GM19324 (cell line): Measurements from ENCODE around the gene ZCCHC14.
"Not testable (repeated sequence)": the region's sequence is repeated elsewhere in the genome, so short reads cannot be mapped to it uniquely, and the experiment has no call there.

Experiments used
- ATAC-seq: cut with Tn5 transposase; IDR thresholded peaks from one replicate; pipeline ENCODE4 v1.9.1; 2021; ENCODE audit warnings: mild to moderate bottlenecking, moderate library complexity; ENCODE audit not compliant: unreplicated experiment, low FRiP score

The ZCCHC14 gene

DNA sequence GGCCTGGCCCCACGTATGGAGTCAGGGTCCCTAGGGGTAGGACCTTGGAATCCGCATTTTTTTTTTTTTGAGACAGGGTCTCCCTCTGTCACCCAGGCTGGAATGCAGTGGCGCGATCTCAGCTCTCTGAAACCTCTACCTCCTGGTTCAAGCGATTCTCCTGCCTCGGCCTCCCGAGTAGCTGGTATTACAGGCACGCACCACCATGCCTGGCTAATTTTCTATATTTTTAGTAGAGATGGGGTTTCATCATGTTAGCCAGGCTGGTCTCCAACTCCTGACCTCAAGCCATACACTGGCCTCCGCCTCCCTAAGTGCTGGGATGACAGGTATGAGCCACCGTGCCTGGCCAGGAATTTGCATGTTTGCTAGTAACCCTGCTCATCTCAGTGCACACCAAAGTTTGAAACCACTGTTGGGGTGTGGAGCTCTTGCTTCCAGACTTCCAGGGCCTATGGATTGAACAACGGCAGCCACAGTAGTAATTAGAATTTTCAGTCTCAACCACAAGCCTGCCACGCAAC, 5.0 kb upstream of the ZCCHC14 start:
- not testable (repeated sequence) for ATAC-seq

DNA sequence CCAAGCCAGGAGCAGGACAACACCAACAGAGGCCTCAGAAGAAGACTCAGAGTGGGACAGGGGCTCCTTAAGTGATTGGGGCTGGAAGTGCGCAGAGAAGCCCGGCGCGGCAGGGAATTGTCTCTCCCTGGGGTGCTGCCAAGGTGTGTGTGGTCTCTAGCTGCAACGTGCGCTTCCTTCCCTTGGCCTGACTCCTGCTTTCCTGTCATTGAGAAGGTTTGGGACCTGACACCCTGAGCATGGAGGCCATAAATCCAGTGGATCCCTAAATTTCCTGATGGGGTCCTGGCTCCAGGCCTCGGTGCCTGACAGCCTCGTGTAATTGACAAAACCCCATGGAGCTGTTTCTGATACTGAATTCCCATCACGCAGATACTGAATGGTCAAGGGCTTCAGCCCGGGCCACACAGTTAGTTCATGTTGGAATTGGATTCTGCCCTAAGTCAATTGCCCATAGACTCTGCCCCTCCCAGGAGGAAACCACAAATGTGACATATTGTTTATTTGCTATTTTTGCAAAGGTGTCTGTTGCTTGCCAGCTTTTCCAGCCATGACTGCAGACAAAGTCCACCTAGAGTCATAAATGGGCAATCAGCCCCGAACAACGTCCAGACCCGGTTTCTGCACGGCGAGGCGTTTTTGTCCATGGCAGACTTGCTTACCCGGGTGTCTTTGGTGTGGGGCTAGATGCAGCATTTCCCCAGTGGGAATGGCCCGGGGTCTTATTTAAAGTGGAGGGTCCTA, 4.4 kb upstream of the ZCCHC14 start:
- ATAC-seq = not testable (repeated sequence)

GRCh38 chr16:87496447-87496801, 3.6 kb upstream of the ZCCHC14 start:
- ATAC-seq = no peak

DNA sequence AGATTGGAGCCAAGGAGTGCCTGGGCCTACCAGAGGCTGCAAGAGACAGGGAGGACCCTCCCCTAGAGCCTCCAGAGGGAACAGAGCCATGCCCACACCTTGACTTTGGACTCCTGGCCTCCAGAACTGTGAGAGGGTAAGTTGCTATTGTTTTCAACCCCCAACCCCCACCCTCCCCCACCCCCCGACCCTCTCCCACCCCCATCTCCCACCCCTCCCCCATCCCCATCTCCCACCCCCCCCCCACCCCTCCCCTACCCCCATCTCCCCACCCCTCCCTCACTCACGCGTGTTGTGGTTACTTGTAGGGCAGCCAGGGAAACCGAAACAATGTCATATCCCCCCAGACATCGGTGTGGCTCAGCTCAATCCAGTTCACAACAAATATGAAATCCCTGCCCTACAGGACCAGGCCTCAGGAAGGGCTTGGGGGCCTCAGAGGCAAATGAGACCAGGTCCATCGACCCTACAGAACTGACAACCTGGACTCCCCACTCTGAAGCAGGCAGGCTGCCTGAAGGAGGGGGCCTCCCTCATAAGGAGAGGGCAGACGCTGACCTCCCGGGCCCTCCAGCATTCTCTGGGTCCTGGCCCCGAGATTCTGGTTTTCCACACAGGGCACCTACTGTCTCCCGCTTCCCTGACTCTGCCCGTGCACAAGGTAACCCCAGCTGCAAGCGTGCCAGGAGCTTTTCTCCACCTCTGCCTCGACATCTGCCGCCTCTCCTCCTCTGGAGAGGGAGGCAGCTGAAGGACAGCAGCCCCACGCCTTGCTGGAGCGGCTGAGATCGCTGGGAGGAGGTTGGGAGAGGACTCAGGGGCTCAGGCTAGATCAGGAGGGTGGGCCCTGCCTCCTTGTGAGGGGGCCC, 3.0 kb upstream of the ZCCHC14 start:
- no peak for ATAC-seq

GRCh38 chr16:87493608-87494280, 920 bp upstream of the ZCCHC14 start:
- no peak for ATAC-seq

DNA sequence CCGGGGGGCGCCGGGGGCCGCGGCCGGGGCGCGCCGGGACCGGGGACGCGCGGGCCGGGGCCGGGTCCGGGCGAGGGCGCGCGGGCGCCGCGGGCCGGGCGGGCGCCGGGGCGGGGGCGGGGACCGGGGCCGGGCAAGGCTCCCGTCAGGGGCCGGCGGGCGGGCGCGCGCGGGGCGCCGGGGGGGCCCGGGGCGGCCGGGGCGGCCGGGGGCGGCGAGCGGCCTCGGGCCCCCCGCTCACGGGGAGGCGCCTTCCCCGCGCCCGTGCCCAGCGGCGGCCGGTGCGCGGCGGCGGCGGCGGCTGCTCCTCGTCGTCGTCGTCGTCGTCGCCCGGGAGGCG, 563 bp downstream of the ZCCHC14 start:
- ATAC-seq = peak; percentile 12

DNA sequence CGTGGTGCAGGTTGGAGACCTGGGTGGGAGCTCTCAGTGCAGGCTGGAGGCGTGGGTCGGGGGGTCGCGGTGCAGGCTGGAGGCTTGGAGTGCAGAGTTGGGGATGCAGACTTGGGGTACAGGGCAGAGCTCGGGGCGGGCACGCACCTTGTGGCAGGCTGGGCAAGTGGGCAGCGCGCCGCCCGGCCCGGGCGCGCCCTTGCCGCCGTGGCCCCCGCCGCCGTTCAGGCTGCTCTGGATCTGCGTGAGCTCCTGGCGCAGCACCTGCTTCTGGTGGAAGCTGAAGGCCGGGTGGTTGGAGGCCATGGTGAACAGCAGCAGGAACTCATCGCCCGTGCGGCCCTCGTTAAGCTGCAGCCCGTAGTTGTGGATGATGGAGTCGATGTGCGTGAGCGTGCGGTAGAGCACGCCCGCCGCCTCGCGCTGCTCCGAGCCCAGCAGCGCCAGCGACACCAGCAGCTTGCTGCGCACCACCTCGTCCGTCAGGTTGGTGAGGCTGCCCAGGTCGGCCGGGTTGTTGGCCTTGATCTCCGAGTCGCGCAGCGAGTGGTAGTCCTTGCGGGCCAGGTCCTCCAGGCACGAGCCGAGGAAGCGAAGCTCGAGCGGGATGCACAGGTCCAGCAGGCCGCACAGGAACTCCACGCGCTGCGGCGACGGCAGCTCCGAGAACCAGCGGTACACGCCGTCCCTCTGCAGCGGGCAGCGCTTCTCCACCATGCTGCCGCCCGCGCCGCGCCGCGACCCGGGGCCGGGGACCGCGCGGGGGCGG, 1.1 kb downstream of the ZCCHC14 start:
- ATAC-seq = no peak

GRCh38 chr16:87490799-87491521, 1.9 kb downstream of the ZCCHC14 start:
- ATAC-seq = not testable (repeated sequence)

DNA sequence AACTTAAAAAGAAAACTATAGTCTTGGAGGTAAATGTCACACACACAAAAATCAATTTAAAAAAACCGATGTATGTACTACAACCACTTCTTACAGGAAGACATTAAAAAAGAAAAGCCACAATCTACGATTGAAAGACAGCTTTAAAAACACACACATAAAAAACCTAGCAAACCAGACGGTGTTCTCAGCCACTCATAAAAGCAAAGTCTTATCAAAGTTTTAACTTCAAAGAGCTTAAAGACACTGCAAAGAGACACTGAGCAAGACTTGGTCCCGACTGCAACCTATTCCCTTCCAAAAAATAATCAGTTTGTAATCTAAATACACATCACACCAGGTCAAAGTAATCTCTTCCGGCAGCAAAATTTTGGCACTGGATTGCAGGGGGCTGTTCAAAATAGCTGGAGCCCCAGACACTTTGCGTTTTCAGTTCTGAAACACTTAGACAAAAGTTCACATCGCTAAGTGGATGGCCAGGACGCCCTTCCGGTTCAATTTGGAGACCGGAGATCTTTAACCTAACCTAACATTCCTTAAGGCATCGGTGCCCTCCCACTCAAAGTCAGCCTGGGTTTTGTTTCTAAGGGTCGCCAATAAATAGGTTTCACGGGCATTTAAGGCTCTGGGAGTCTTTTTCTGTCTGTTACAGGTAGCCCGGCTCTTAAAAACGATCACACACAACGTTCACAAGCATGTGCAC, 2.6 kb downstream of the ZCCHC14 start:
- no peak for ATAC-seq

DNA sequence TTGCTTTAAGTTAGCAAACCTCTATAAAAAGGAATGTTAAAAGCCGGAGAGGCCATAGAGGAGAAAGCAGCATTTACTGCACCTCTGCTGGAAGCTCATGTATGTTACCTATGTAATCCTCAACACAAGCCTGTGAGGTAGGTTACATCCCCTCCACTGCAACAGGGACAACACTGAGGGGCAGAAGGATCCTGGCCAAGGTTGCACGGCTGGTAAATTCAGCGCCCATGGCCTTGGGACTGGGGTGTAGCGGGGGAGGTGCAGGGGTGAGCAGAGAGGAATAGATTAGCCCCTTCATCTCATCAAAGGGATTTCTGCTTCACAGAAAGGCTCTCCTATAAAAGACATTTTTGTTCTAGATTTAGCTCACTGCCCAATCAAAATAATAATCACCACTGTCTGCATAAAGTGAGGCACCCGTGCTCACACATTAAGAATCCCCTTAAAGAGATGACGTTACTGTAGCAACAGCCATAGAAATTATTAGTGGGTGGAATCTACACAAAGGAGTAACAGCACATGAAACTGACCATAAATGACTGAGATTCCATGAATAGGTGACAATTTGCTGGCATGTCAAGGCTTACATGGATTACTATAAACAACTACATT, 3.3 kb downstream of the ZCCHC14 start:
- ATAC-seq = no peak

GRCh38 chr16:87488960-87489359, 3.9 kb downstream of the ZCCHC14 start:
- not testable (repeated sequence) for ATAC-seq

GRCh38 chr16:87487361-87487924, 5.4 kb downstream of the ZCCHC14 start:
- ATAC-seq = no peak

DNA sequence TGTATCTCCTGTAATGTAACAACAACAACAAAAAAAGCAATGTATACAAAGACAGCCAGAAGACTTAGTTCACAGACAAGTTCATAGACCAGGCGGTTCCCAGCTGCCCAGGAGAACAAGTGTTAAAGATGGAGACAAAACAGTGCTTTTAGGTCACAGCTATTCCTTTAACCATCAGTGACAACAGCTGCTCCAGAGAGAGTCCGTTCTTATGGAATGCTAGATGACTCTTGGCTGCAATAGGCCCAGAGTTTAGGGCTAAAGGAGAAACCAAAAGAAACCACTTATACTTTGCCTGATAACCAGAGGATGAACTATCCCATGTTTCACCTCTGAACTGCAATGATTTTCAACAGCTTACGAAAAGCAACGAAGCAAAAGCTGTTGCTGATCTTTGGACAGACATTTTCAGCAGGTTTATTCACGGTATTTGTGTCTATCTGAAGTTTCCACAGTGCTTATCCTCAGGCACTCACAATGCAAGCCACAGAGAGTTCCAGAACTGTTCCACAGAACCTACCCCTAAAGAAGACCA, 6.0 kb downstream of the ZCCHC14 start:
- ATAC-seq = no peak

- no peak for ATAC-seq
These were observed 6.5 kb downstream of the ZCCHC14 start for GRCh38 chr16:87486282-87486681.

- ATAC-seq = not testable (repeated sequence)
These were observed 7.0 kb downstream of the ZCCHC14 start for GRCh38 chr16:87485792-87486191.

DNA sequence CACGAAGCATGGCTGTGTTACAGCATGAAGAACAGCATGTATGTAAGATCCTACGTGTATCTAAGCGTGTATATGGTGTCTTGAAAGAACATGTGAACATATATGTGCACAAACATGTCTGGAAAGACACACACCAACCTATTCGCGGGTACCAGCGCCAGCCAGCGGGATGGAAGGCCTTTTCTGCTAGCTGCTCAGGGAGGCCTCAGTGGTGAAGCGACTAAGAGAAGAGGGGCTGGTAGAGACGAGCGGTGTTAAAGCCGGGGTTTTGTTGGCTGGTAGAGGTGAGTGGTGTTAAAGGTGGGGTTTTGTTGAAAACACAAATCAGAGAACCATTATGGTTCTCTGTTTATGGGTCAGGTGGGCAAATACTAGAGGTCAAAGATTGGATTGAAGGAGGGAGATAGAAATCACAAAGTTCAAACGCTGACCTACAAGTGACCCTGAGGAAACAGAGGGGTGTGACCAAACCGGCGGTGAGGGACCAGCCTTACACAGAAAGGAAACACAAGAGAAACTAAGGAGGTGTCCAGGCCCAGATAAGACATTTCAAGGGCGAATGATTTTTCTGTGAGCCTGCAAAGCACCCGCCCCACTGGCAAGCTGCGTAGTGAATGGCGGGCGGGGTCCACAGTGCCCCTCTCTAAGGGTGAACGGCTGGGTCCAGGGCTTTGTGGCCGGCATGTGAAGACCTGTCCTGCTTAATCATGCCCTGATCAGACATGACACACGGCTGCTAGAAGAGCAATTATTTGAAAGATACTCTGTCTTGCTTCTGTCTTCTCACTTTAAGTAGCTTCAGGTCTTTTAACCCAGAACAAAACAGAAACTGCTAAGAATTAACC, 8.1 kb downstream of the ZCCHC14 start:
- ATAC-seq = no peak

DNA sequence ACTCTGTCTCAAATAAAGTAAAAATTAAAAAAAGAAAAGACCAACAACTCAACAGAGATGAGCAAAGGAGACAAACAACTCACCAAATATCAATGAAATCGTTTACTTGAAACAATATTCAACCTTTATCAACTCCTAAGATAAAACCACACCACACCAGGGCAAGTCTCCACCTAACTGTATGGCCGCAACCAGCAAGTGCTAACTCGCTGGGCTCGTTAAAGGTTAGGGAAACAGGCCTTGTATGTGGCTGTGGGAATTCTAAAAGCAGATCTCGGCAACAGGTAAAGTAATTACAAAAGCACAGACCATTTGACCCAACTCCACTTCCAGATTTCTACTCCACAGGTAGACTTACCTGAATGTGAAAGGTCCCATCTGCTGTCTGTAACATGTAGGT, 9.3 kb downstream of the ZCCHC14 start:
- ATAC-seq = no peak
